ENCODE results near the gene MRPS9. TPM values are rescaled to one million over a fixed set of nuclear protein-coding genes. Genes with fewer than 3 reads are reported as not detected.

The MRPS9 gene
- total and polyA plus RNA-seq, 8 donors, result 8.7 to 30.9 (median 22.4) TPM; not detected in 1

GRCh38 chr2:105071379-105071778 is 33.5 kb downstream of the MRPS9 start:
- no peaks in the 10 kb centered on the region for H3K27me3 ChIP-seq
- peaks cover 0 to 11% (median 9%) of the 10 kb centered on the region in 4 donors for H3K36me3 ChIP-seq
- no peaks in the 10 kb centered on the region for H3K9me3 ChIP-seq
- H3K4me1 ChIP-seq, result no peaks in the 10 kb centered on the region
- TF ChIP-seq CTCF (IDR thresholded peaks at IDR 0.05) (no peak), POLR2A (IDR thresholded peaks at IDR 0.05) (no peak), POLR2AphosphoS5 (IDR thresholded peaks at IDR 0.05) (no peak), EP300 (IDR thresholded peaks at IDR 0.05) (no peak)
- no peak overlapping the region for H3K4me3 ChIP-seq
- WGBS, 5 donors, result 92 to 97% (median 94%) methylated on average over 4 of the region's 4 CpGs
- intact Hi-C loops (cut with DNase I; ENCODE audit: low total_unique reads), result no loop called here
- DNase-seq, result no peak
- no peak overlapping the region for H3K27ac ChIP-seq

GRCh38 chr2:105072039-105072438 is 34.2 kb downstream of the MRPS9 start:
- Histone ChIP-seq H3K9me3 (no peaks in the 10 kb centered on the region), H3K4me1 (no peaks in the 10 kb centered on the region), H3K27ac (no peak overlapping the region), H3K36me3 (peaks cover 0 to 11% (median 9%) of the 10 kb centered on the region in 4 donors), H3K27me3 (no peaks in the 10 kb centered on the region), H3K4me3 (no peak overlapping the region)
- 76 to 96% (median 88%) methylated on average over 2 of the region's 2 CpGs for WGBS, 5 donors
- intact Hi-C loops (cut with DNase I; ENCODE audit: low total_unique reads), result no loop called here
- DNase-seq, result no peak
- TF ChIP-seq EP300 (IDR thresholded peaks at IDR 0.05) (no peak), POLR2AphosphoS5 (IDR thresholded peaks at IDR 0.05) (no peak), CTCF (IDR thresholded peaks at IDR 0.05) (no peak), POLR2A (IDR thresholded peaks at IDR 0.05) (no peak)

DNA sequence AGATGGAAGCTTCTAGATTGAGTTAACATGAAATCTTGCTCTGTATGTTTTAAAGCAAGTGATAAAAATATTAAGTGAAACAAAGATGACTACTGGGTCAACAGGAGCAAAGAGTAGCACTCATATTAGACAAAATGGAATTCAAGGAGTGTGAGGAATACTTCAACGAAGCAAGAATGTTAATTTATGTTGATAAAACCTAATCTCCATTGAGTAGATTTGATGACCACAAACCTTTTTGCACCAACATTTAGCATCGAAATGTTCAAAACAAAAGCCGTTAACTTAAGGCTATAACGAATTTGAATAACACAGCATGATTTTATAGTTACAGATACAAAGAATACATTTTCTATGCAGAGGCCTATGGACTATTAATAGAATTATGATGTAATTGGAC is 35.7 kb downstream of the MRPS9 start:
- intact Hi-C loops (cut with DNase I; ENCODE audit: low total_unique reads), result no loop called here
- no peak for DNase-seq
- H3K4me1 ChIP-seq, result no peaks in the 10 kb centered on the region
- TF ChIP-seq POLR2AphosphoS5 (IDR thresholded peaks at IDR 0.05) (no peak), CTCF (IDR thresholded peaks at IDR 0.05) (no peak), POLR2A (IDR thresholded peaks at IDR 0.05) (no peak), EP300 (IDR thresholded peaks at IDR 0.05) (no peak)
- H3K27ac ChIP-seq, result no peak overlapping the region
- H3K36me3 ChIP-seq, result peaks cover 0 to 11% (median 9%) of the 10 kb centered on the region in 4 donors
- no peak overlapping the region for H3K4me3 ChIP-seq
- H3K27me3 ChIP-seq, result no peaks in the 10 kb centered on the region
- no peaks in the 10 kb centered on the region for H3K9me3 ChIP-seq
- WGBS, 5 donors, result 71 to 95% (median 84%) methylated on average over 4 of the region's 4 CpGs

- intact Hi-C loops (cut with DNase I; ENCODE audit: low total_unique reads), result no loop called here
- no peak overlapping the region for H3K4me3 ChIP-seq
These were observed 38.3 kb downstream of the MRPS9 start for GRCh38 chr2:105076121-105076520.

More at GRCh38 chr2:105076121-105076520, 38.3 kb downstream of the MRPS9 start:
- TF ChIP-seq EP300 (IDR thresholded peaks at IDR 0.05), result no peak
- no peak for TF ChIP-seq POLR2AphosphoS5 (IDR thresholded peaks at IDR 0.05)
- no peak for TF ChIP-seq POLR2A (IDR thresholded peaks at IDR 0.05)
- no peak for TF ChIP-seq CTCF (IDR thresholded peaks at IDR 0.05)
- no peaks in the 10 kb centered on the region for H3K9me3 ChIP-seq
- H3K4me1 ChIP-seq, result no peaks in the 10 kb centered on the region
- no peak for DNase-seq
- no peak overlapping the region for H3K27ac ChIP-seq
- H3K27me3 ChIP-seq, result no peaks in the 10 kb centered on the region
- H3K36me3 ChIP-seq, result peaks cover 0 to 15% (median 6%) of the 10 kb centered on the region in 4 donors
- 83 to 91% (median 85%) methylated on average over 3 of the region's 3 CpGs for WGBS, 5 donors

All from stomach (tissue), 9 donors.